Fibroblast of skin of abdomen (primary cell): ENCODE data around the gene ANG. TPM values are rescaled to one million over a fixed set of nuclear protein-coding genes. Genes with fewer than 3 reads are reported as not detected.
"Not testable (repeated sequence)": the region's sequence is repeated elsewhere in the genome, so short reads cannot be mapped to it uniquely, and the experiment has no call there.

Experiments used
- DNase-seq: peaks from one replicate; pipeline ENCODE4 v3.0.0-alpha.2; 2013
- polyA plus RNA-seq, 2 experiments: library from polyadenylated mRNA; unstranded; fragments of 120-200 nt; gene quantifications; one replicate each; pipeline ENCODE4 v1.2.1, GENCODE V29; 2013; ENCODE audit not compliant: insufficient read length in 2 of 2

Gene ANG
- polyA plus RNA-seq (2013, experiment 1 of 2; ENCODE audit: insufficient read length): 4.9 TPM
- polyA plus RNA-seq (2013, experiment 2 of 2; ENCODE audit: insufficient read length): 4.8 TPM

- DNase-seq: no peak
Observed at GRCh38 chr14:20688167-20688839, at the start of gene ANG. Gene ANG (plus strand): TSS chr14:20688764. CDS start chr14:20693565, 4,801 bp downstream.

- DNase-seq: no peak
Observed at GRCh38 chr14:20641591-20641990, 47.0 kb upstream of the ANG start, which contains the start of gene OR6S1. Gene OR6S1 (minus strand): TSS chr14:20641691. CDS start chr14:20641691, 0 bp downstream.

- DNase-seq: no peak
Observed at GRCh38 chr14:20642182-20642581, 46.4 kb upstream of the ANG start.

GRCh38 chr14:20642755-20643154, 45.8 kb upstream of the ANG start:
- DNase-seq: not testable (repeated sequence)

- no peak for DNase-seq
Observed at GRCh38 chr14:20644520-20644919, 44.0 kb upstream of the ANG start.

GRCh38 chr14:20645481-20645880, 43.1 kb upstream of the ANG start:
- DNase-seq: no peak

- peak; percentile 63 for DNase-seq
Observed at GRCh38 chr14:20652996-20653975, 35.3 kb upstream of the ANG start.

- no peak for DNase-seq
Observed at GRCh38 chr14:20655851-20656250, 32.7 kb upstream of the ANG start.

- no peak for DNase-seq
Observed at GRCh38 chr14:20656274-20656673, 32.3 kb upstream of the ANG start.

GRCh38 chr14:20657216-20658211, 31.1 kb upstream of the ANG start:
- DNase-seq: no peak

- no peak for DNase-seq
Observed at GRCh38 chr14:20658246-20658645, 30.3 kb upstream of the ANG start.

GRCh38 chr14:20659336-20659735, 29.2 kb upstream of the ANG start:
- DNase-seq: no peak

GRCh38 chr14:20659813-20660395, 28.7 kb upstream of the ANG start:
- no peak for DNase-seq

- no peak for DNase-seq
Observed at GRCh38 chr14:20661197-20661596, 27.4 kb upstream of the ANG start.

- DNase-seq: peak; percentile 41
Observed at GRCh38 chr14:20662968-20663732, 25.4 kb upstream of the ANG start.

GRCh38 chr14:20666400-20666961, 22.1 kb upstream of the ANG start:
- not testable (repeated sequence) for DNase-seq

GRCh38 chr14:20667957-20668356, 20.6 kb upstream of the ANG start:
- DNase-seq: no peak

GRCh38 chr14:20668969-20669368, 19.6 kb upstream of the ANG start:
- DNase-seq: no peak

- DNase-seq: no peak
Observed at GRCh38 chr14:20671597-20672283, 16.8 kb upstream of the ANG start.

GRCh38 chr14:20675669-20676068, 12.9 kb upstream of the ANG start:
- no peak for DNase-seq
